Endodermal cell (in vitro differentiated cells): ENCODE measurements around the gene MTHFS. TPM values are rescaled to one million over a fixed set of nuclear protein-coding genes. Genes with fewer than 3 reads are reported as not detected.

Experiments
- DNase-seq: peaks from one replicate; pipeline ENCODE4 v3.0.0-alpha.2; 2017
- H3K27ac ChIP-seq: 2 replicates; pipeline ENCODE4 v1.5.1; 2013; ENCODE audit warnings: mild to moderate bottlenecking, low read depth, low read length, moderate library complexity
- H3K27me3 ChIP-seq: 2 replicates; pipeline ENCODE4 v1.6.1; 2013; ENCODE audit warnings: mild to moderate bottlenecking, low read length, moderate library complexity; ENCODE audit not compliant: insufficient read depth, control insufficient read depth, poor library complexity, severe bottlenecking
- H3K36me3 ChIP-seq: 2 replicates; pipeline ENCODE4 v1.7.0; 2013; ENCODE audit warnings: mild to moderate bottlenecking, low read length, moderate library complexity; ENCODE audit not compliant: control insufficient read depth, insufficient read depth
- H3K4me1 ChIP-seq: one replicate; pipeline ENCODE4 v1.7.0; 2013; ENCODE audit warnings: low read length; ENCODE audit not compliant: control insufficient read depth, insufficient read depth
- H3K4me3 ChIP-seq: 2 replicates; pipeline ENCODE4 v1.5.1; 2013; ENCODE audit warnings: mild to moderate bottlenecking, low read length, moderate library complexity
- H3K9ac ChIP-seq: 2 replicates; pipeline ENCODE4 v1.6.1; 2013; ENCODE audit warnings: mild to moderate bottlenecking, low read length, moderate library complexity; ENCODE audit not compliant: poor library complexity, severe bottlenecking; ENCODE audit errors: extremely low read depth
- H3K9me3 ChIP-seq: 2 replicates; pipeline ENCODE4 v1.6.1; 2013; ENCODE audit warnings: mild to moderate bottlenecking, low read length, moderate library complexity; ENCODE audit not compliant: control insufficient read depth
- H3K27ac Mint-ChIP-seq: 2 replicates; pipeline ENCODE4 v1.8.0; 2020; ENCODE audit warnings: mixed read lengths
- H3K27me3 Mint-ChIP-seq: 2 replicates; pipeline ENCODE4 v1.8.0; 2021; ENCODE audit warnings: mild to moderate bottlenecking, mixed read lengths; ENCODE audit not compliant: insufficient read depth
- H3K36me3 Mint-ChIP-seq: 2 replicates; pipeline ENCODE4 v1.8.0; 2020; ENCODE audit warnings: low read depth, mixed read lengths
- H3K4me1 Mint-ChIP-seq: 2 replicates; pipeline ENCODE4 v1.8.0; 2020; ENCODE audit warnings: mixed read lengths
- H3K4me3 Mint-ChIP-seq: 2 replicates; pipeline ENCODE4 v1.8.0; 2020; ENCODE audit warnings: mild to moderate bottlenecking, moderate library complexity, mixed read lengths
- H3K9me3 Mint-ChIP-seq: 2 replicates; pipeline ENCODE4 v1.8.0; 2020; ENCODE audit warnings: mild to moderate bottlenecking, mixed read lengths
- WGBS, 2 experiments: methylation state at CpG; one replicate each; pipeline versions ENCODE4 v1.1.5 to v1.1.7; 2013; ENCODE audit warnings: missing lambda C conversion rate in 2 of 2, mixed read lengths in 1 of 2; ENCODE audit not compliant: insufficient coverage in 1 of 2, insufficient read length in 1 of 2; 5-methylcytosine and 5-hydroxymethylcytosine counted together
- total RNA-seq, 2 donors: library from RNA; stranded (reverse); fragmentation: NEBNext Ultra II Directional in 1 of 2; extraction: Animal tissue kit (Norgen Biotek cat#: 25700) in 1 of 2; gene quantifications; 2 replicates in 1 of 2; 3 replicates in 1 of 2; pipeline ENCODE4 v1.2.1, GENCODE V29; 2021
- TF ChIP-seq, protein P1 (sequence below): fragments of 200-600 bp; sonication (generic); conservative IDR thresholded peaks from 2 replicates; pipeline ENCODE4 v1.5.0; 2021; ENCODE audit warnings: antibody characterized with exemption, mild to moderate bottlenecking

The MTHFS gene
- total RNA-seq, 2 donors from 2014 or later = 28.2 to 33.6 TPM

DNA sequence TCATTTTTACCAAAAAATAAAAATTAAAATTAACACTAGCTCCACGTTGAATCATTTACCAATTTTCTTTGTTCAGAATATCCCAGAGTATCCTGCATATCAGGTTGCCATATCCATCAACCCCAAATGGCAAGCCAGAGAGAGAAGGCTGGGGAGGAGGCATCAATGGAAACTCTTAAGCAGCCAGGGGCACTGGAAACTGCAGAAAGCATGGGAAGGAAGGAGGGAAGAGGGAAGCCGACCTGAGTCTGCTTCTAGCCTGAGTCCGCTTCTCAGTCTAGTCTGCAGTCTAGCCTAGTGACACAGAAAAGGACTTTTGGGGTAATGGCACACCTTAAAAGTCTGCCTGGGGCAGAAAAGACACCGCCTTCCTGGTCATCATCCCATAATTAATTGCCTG is 1.6 kb upstream of the MTHFS start:
- H3K4me1 Mint-ChIP-seq = peaks cover 30% of the 10 kb centered on the region
- H3K9me3 ChIP-seq = no peaks in the 10 kb centered on the region

DNA sequence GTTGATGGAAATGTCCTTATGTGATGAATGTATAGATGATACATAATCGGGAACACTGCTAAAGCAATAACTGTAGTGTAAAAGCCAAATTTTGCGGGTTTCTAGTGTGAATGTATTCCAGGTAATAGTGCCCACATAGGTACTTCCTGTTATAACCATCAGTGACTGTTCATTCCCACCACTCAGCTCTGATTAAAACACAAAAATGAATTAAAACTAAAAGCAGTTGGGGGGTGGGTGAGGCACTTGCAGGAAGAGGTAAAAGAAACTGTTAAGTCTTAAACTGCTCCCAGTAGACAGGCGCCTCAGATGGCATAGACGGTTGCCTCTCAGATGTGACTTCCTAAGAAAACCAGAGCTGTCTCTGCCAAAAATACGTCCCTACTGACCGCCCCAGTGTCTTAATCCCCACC is 893 bp upstream of the MTHFS start:
- peaks cover 30% of the 10 kb centered on the region for H3K4me1 Mint-ChIP-seq
- peak overlapping the region; percentile 96 for H3K4me3 ChIP-seq
- H3K9me3 Mint-ChIP-seq = no peaks in the 10 kb centered on the region
- DNase-seq = no peak
- H3K27me3 ChIP-seq = no peaks in the 10 kb centered on the region
- peaks cover 13% of the 10 kb centered on the region for H3K36me3 Mint-ChIP-seq
- H3K27me3 Mint-ChIP-seq = no peaks in the 10 kb centered on the region
- H3K9me3 ChIP-seq = no peaks in the 10 kb centered on the region
- no peak overlapping the region for H3K9ac ChIP-seq
- H3K36me3 ChIP-seq = no peaks in the 10 kb centered on the region
- no peaks in the 10 kb centered on the region for H3K4me1 ChIP-seq
- H3K27ac Mint-ChIP-seq = peak overlapping the region; percentile 86
- WGBS, 2 experiments = 91 to 93% methylated on average over 5 to 6 of the region's 6 CpGs
- peak overlapping the region; percentile 89 for H3K4me3 Mint-ChIP-seq
- TF ChIP-seq, protein P1, sequence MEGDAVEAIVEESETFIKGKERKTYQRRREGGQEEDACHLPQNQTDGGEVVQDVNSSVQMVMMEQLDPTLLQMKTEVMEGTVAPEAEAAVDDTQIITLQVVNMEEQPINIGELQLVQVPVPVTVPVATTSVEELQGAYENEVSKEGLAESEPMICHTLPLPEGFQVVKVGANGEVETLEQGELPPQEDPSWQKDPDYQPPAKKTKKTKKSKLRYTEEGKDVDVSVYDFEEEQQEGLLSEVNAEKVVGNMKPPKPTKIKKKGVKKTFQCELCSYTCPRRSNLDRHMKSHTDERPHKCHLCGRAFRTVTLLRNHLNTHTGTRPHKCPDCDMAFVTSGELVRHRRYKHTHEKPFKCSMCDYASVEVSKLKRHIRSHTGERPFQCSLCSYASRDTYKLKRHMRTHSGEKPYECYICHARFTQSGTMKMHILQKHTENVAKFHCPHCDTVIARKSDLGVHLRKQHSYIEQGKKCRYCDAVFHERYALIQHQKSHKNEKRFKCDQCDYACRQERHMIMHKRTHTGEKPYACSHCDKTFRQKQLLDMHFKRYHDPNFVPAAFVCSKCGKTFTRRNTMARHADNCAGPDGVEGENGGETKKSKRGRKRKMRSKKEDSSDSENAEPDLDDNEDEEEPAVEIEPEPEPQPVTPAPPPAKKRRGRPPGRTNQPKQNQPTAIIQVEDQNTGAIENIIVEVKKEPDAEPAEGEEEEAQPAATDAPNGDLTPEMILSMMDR = no peak
- no peak overlapping the region for H3K27ac ChIP-seq

More for the DNA sequence above, 1.6 kb upstream of the MTHFS start:
- Mint-ChIP-seq H3K36me3 (peaks cover 13% of the 10 kb centered on the region), H3K27ac (peak overlapping the region; percentile 22), H3K9me3 (no peaks in the 10 kb centered on the region), H3K27me3 (no peaks in the 10 kb centered on the region), H3K4me3 (no peak overlapping the region)
- Histone ChIP-seq H3K4me3 (no peak overlapping the region), H3K9ac (no peak overlapping the region), H3K27ac (no peak overlapping the region), H3K27me3 (no peaks in the 10 kb centered on the region), H3K4me1 (no peaks in the 10 kb centered on the region), H3K36me3 (peaks cover 4% of the 10 kb centered on the region)
- 96% methylated on average over 3 to 4 of the region's 4 CpGs for WGBS, 2 experiments
- TF ChIP-seq, protein P1 = no peak
- no peak for DNase-seq

DNA sequence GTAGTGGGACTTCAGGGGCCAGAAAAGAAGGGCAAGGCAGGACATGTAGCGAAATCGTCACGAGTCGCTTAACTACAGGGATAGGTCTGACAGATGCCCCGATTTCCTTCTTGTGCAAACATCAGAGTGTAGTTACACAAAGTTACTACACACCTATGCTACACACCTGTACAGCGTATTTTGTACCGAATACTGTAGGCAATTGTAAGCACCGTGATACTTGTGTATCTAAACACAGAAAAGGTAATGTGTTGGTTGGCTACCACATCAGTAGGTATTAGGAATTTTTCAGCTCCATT is 515 bp upstream of the MTHFS start:
- no peaks in the 10 kb centered on the region for H3K36me3 ChIP-seq
- no peaks in the 10 kb centered on the region for H3K4me1 ChIP-seq
- no peaks in the 10 kb centered on the region for H3K9me3 ChIP-seq
- H3K9me3 Mint-ChIP-seq = no peaks in the 10 kb centered on the region
- no peaks in the 10 kb centered on the region for H3K27me3 ChIP-seq
- peak overlapping the region; percentile 96 for H3K4me3 ChIP-seq
- peak overlapping the region; percentile 89 for H3K4me3 Mint-ChIP-seq
- peaks cover 13% of the 10 kb centered on the region for H3K36me3 Mint-ChIP-seq
- no peak for DNase-seq
- 20 to 36% methylated on average over 5 to 8 of the region's 8 CpGs for WGBS, 2 experiments
- TF ChIP-seq, protein P1 = no peak
- H3K27ac Mint-ChIP-seq = peak overlapping the region; percentile 86
- peaks cover 30% of the 10 kb centered on the region for H3K4me1 Mint-ChIP-seq
- H3K27me3 Mint-ChIP-seq = no peaks in the 10 kb centered on the region
- H3K27ac ChIP-seq = no peak overlapping the region
- peak overlapping the region; percentile 80 for H3K9ac ChIP-seq
